ENCODE data around the gene SMIM45.

Gene SMIM45

DNA sequence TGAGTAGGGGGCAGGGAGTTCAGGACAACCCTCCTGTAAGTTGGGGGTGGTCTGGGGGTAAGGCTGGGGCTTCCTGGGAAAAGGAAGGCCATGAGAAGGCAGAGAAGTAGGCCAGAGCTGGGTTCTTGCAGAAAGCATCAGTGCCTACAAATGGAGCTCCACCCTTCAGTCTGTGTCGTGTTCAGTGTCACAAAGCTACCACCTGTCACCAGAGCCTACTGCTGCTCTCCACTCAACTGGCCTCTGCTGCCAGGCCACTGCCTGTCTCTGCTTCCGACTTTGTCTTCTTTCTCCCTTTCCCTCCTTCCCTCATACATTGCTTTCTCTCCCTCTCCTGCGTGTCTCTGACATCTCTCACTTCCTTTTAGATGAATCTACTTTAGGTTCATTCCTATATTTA is 43.3 kb downstream of the SMIM45 start:
- Histone ChIP-seq H3K27me3 (ENCODE audit: low read length) (no peaks in the 10 kb centered on the region), H3K27ac (ENCODE audit: low read length) (no peak overlapping the region), H3K4me1 (ENCODE audit: insufficient read depth, low read length) (no peaks in the 10 kb centered on the region), H3K9ac (ENCODE audit: low read length) (no peak overlapping the region), H4K20me1 (ENCODE audit: low read length) (no peaks in the 10 kb centered on the region), H2AFZ (ENCODE audit: low read length) (no peak overlapping the region), H3K4me3 (ENCODE audit: low read length) (no peak overlapping the region), H3K9me3 (ENCODE audit: low read length) (no peaks in the 10 kb centered on the region), H3K79me2 (ENCODE audit: low read length) (no peaks in the 10 kb centered on the region), H3K36me3 (ENCODE audit: low read depth, low read length) (no peaks in the 10 kb centered on the region), H3F3A (ENCODE audit: low read length, unreplicated experiment) (no peaks in the 10 kb centered on the region), H3K9me2 (replicated peaks; ENCODE audit: low read length) (no peaks in the 10 kb centered on the region), H3K4me2 (ENCODE audit: low read length) (no peak overlapping the region)
- no peak for ATAC-seq
- CTCF ChIA-PET = interaction anchor here (0.7 kb wide), 1 partner anchor 29 kb away, joined by 4 read pairs; no protein-coding TSS in a partner anchor
- intact Hi-C loops (cut with micrococcal nuclease) = no loop called here
- POLR2A ChIA-PET (ENCODE audit: unreplicated experiment) = no interaction called here
- BruUV-seq (replicated peaks) = no TSS peak
- no peak for DNase-seq
- TF ChIP-seq CTCF (conservative IDR thresholded peaks at IDR 0.05; ENCODE audit: low read depth, low read length) (no peak), EZH2phosphoT487 (IDR thresholded peaks at IDR 0.05; ENCODE audit: borderline replicate concordance, low read length) (no peak), EZH2 (IDR thresholded peaks at IDR 0.05; ENCODE audit: low read length, unreplicated experiment) (no peak)

DNA sequence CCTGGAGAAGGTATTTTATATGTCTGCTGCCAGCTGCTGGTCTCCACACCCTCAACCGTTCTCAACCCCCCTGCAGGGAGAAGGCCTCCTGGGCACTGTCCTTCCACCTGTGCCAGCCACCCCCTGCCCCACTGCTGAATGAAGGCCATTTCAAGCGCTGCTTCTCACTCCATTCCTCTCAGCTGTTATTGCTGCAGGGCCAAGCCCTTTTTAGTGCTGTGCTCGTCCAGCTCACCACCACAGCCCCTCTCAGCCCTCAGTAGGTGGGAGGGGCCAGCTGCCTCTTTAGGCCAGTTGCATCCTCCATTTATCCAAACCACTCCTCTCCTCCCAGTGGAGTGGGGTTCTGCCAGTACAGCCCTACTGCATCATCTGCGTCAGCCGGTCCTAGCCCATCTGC is 44.9 kb downstream of the SMIM45 start:
- Histone ChIP-seq H3K4me1 (ENCODE audit: insufficient read depth, low read length) (no peaks in the 10 kb centered on the region), H3K9ac (ENCODE audit: low read length) (no peak overlapping the region), H3K27me3 (ENCODE audit: low read length) (no peaks in the 10 kb centered on the region), H3K4me3 (ENCODE audit: low read length) (no peak overlapping the region), H2AFZ (ENCODE audit: low read length) (no peak overlapping the region), H3K79me2 (ENCODE audit: low read length) (no peaks in the 10 kb centered on the region), H3K9me3 (ENCODE audit: low read length) (no peaks in the 10 kb centered on the region), H3K27ac (ENCODE audit: low read length) (no peak overlapping the region), H3K9me2 (replicated peaks; ENCODE audit: low read length) (no peaks in the 10 kb centered on the region), H3K36me3 (ENCODE audit: low read depth, low read length) (no peaks in the 10 kb centered on the region), H3F3A (ENCODE audit: low read length, unreplicated experiment) (no peaks in the 10 kb centered on the region), H3K4me2 (ENCODE audit: low read length) (no peak overlapping the region), H4K20me1 (ENCODE audit: low read length) (no peaks in the 10 kb centered on the region)
- TF ChIP-seq EZH2phosphoT487 (IDR thresholded peaks at IDR 0.05; ENCODE audit: borderline replicate concordance, low read length) = no peak
- no peak for TF ChIP-seq CTCF (conservative IDR thresholded peaks at IDR 0.05; ENCODE audit: low read depth, low read length)
- TF ChIP-seq EZH2 (IDR thresholded peaks at IDR 0.05; ENCODE audit: low read length, unreplicated experiment) = no peak
- DNase-seq (no peak), ATAC-seq (no peak)
- BruUV-seq (replicated peaks) = no TSS peak
- POLR2A ChIA-PET (ENCODE audit: unreplicated experiment) = no interaction called here
- intact Hi-C loops (cut with micrococcal nuclease) = no loop called here
- CTCF ChIA-PET = interaction anchor here (0.5 kb wide), 1 partner anchor 26 kb away, joined by 7 read pairs; no protein-coding TSS in a partner anchor

GRCh38 chr22:41998361-41999261 is 46.7 kb downstream of the SMIM45 start, which contains the start of gene WBP2NL:
TSS of gene WBP2NL (plus strand) at chr22:41998788. CDS start at chr22:41998819, 31 bp downstream.
- Histone ChIP-seq H3K4me3 (ENCODE audit: low read length) (peak within 1 kb of the TSS; percentile 48; the same call in 1 of the 2 replicates), H3K27me3 (ENCODE audit: low read length) (no peaks in the 10 kb centered on the region), H3K79me2 (ENCODE audit: low read length) (no peaks in the 10 kb centered on the region), H3K27ac (ENCODE audit: low read length) (no peak within 1 kb of the TSS), H3K36me3 (ENCODE audit: low read depth, low read length) (no peaks in the 10 kb centered on the region), H4K20me1 (ENCODE audit: low read length) (no peaks in the 10 kb centered on the region), H3K4me1 (ENCODE audit: insufficient read depth, low read length) (no peaks in the 10 kb centered on the region), H3K9me3 (ENCODE audit: low read length) (no peaks in the 10 kb centered on the region), H3F3A (ENCODE audit: low read length, unreplicated experiment) (no peaks in the 10 kb centered on the region), H3K9me2 (replicated peaks; ENCODE audit: low read length) (no peaks in the 10 kb centered on the region), H2AFZ (ENCODE audit: low read length) (peak within 1 kb of the TSS; percentile 56), H3K4me2 (ENCODE audit: low read length) (peak within 1 kb of the TSS; percentile 54), H3K9ac (ENCODE audit: low read length) (peak within 1 kb of the TSS; percentile 40; the same call in 1 of the 2 replicates)
- BruUV-seq (replicated peaks) = TSS peak; percentile 38
- TF ChIP-seq CTCF (conservative IDR thresholded peaks at IDR 0.05; ENCODE audit: low read depth, low read length) = no peak
- TF ChIP-seq EZH2 (IDR thresholded peaks at IDR 0.05; ENCODE audit: low read length, unreplicated experiment) = no peak
- no peak for TF ChIP-seq EZH2phosphoT487 (IDR thresholded peaks at IDR 0.05; ENCODE audit: borderline replicate concordance, low read length)
- CTCF ChIA-PET = no interaction called here
- POLR2A ChIA-PET (ENCODE audit: unreplicated experiment) = no interaction called here
- ATAC-seq (peak; percentile 60), DNase-seq (peak; percentile 69)
- intact Hi-C loops (cut with micrococcal nuclease) = no loop called here

Data from PC-3 (cell line).